HepG2 (cell line): ENCODE results near the gene NOP14. TPM values are rescaled to one million over a fixed set of nuclear protein-coding genes. Genes with fewer than 3 reads are reported as not detected.

Experiments
- HNRNPK ChIP-seq: fragments of 200-400 bp; formaldehyde crosslinking; IDR thresholded peaks from 2 replicates; pipeline ENCODE4 v1.6.1; 2018; ENCODE audit warnings: low read length, low read depth, moderate library complexity, mild to moderate bottlenecking; ENCODE audit not compliant: poor library complexity, severe bottlenecking
- MEIS1 ChIP-seq: sonication (generic); formaldehyde crosslinking; IDR thresholded peaks from 2 replicates; pipeline ENCODE4 v1.9.0; 2021; ENCODE audit warnings: mild to moderate bottlenecking, missing genetic modification reagents, moderate library complexity, borderline replicate concordance
- NR3C1 ChIP-seq: sonication (generic); formaldehyde crosslinking; IDR thresholded peaks from 2 replicates; pipeline ENCODE4 v1.4.0; 2020; ENCODE audit warnings: missing genetic modification reagents
- RBFOX2 ChIP-seq: fragments of 200-400 bp; formaldehyde crosslinking; IDR thresholded peaks from 2 replicates; pipeline ENCODE4 v1.6.1; 2017; ENCODE audit warnings: low read depth, mild to moderate bottlenecking, low read length
- SNRNP70 ChIP-seq: fragments of 200-400 bp; formaldehyde crosslinking; IDR thresholded peaks from 2 replicates; pipeline ENCODE4 v1.6.1; 2017; ENCODE audit warnings: mild to moderate bottlenecking, low read depth, low read length, moderate library complexity
- ZNF282 ChIP-seq: fragments of 450-650 bp; IDR thresholded peaks from 2 replicates; pipeline ENCODE4 v1.6.1; 2018; ENCODE audit not compliant: partially characterized antibody
- ZNF747 ChIP-seq: sonication (generic); formaldehyde crosslinking; IDR thresholded peaks from 2 replicates; pipeline ENCODE4 v1.8.1; 2023; ENCODE audit warnings: missing genetic modification reagents, mild to moderate bottlenecking, borderline replicate concordance
- polyA plus RNA-seq, 8 experiments: library from polyadenylated mRNA; depleted of rRNA in 3 of 8; stranded (reverse) in 7 of 8; unstranded in 1 of 8; fragments of >200 nt; fragmentation: Illumina TruSeq in 4 of 8; extraction: Trizol in 4 of 8; gene quantifications; 2 replicates each; pipeline versions ENCODE4 v1.2.1 to v1.2.3, GENCODE V29; 2011 to 2016; ENCODE audit warnings: low read depth in 4 of 8, missing spikeins in 1 of 8, mixed read lengths in 1 of 8; ENCODE audit not compliant: insufficient read depth in 1 of 8
- total RNA-seq, 5 experiments: library from RNA; depleted of rRNA; stranded (reverse); fragments of >200 nt; fragmentation: Illumina TruSeq; extraction: Trizol; gene quantifications; 2 replicates each; pipeline ENCODE4 v1.2.3, GENCODE V29; 2016; ENCODE audit warnings: low read depth in 1 of 5
- TF ChIP-seq, protein P1 (sequence below): sonication (generic); formaldehyde crosslinking; IDR thresholded peaks from 2 replicates; pipeline ENCODE4; 2020; ENCODE audit warnings: missing genetic modification reagents, mild to moderate bottlenecking, borderline replicate concordance
- TF ChIP-seq, protein P2 (sequence below): IDR thresholded peaks from 2 replicates; pipeline ENCODE4 v1.6.1; 2016; ENCODE audit warnings: mild to moderate bottlenecking, missing biosample characterization, missing genetic modification reagents
- TF ChIP-seq, protein P3 (sequence below): fragments of 450-650 bp; IDR thresholded peaks from 2 replicates; pipeline ENCODE4 v1.6.1; 2017

Gene NOP14
- total and polyA plus RNA-seq, 2 of the 13 experiments (the other 11 are each of a cell fraction or from before 2014, with no cell fraction given) = 6.9 to 47.9 TPM

DNA sequence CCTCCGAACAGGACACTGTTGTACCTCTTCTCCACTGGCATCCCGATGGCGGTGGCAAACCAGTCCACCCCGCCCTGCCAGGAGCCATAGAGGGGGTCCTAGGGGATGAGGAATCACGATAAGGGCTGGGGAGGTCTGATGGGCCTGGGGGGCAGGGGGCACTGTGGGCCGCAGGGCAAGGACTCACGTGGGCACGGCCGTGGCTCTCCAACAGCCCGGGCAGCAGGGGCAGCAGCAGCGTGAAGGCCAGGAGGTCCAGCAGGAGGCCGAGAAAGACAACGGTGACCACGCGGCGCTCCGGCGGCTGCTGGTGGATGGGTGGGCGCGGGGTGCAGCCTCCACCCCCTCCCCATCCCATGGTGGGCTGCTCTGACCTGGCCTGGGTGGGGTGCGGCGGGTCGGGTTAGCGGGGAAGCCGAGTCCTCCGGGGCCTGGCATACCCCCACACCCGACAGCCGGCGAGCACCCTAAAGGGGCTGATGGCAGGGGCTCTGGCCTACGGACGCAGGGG, 29.6 kb downstream of the NOP14 start (continued):
- TF ChIP-seq MEIS1 (CRISPR knock-in tag) (no peak), ZNF282 (no peak), SNRNP70 (no peak), ZNF747 (CRISPR knock-in tag) (no peak), NR3C1 (CRISPR knock-in tag) (no peak), RBFOX2 (0 out of 2 replicates have a peak, but pooled peaks have one; percentile 39), HNRNPK (no peak)
- TF ChIP-seq, protein P1, sequence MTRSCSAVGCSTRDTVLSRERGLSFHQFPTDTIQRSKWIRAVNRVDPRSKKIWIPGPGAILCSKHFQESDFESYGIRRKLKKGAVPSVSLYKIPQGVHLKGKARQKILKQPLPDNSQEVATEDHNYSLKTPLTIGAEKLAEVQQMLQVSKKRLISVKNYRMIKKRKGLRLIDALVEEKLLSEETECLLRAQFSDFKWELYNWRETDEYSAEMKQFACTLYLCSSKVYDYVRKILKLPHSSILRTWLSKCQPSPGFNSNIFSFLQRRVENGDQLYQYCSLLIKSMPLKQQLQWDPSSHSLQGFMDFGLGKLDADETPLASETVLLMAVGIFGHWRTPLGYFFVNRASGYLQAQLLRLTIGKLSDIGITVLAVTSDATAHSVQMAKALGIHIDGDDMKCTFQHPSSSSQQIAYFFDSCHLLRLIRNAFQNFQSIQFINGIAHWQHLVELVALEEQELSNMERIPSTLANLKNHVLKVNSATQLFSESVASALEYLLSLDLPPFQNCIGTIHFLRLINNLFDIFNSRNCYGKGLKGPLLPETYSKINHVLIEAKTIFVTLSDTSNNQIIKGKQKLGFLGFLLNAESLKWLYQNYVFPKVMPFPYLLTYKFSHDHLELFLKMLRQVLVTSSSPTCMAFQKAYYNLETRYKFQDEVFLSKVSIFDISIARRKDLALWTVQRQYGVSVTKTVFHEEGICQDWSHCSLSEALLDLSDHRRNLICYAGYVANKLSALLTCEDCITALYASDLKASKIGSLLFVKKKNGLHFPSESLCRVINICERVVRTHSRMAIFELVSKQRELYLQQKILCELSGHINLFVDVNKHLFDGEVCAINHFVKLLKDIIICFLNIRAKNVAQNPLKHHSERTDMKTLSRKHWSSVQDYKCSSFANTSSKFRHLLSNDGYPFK (CRISPR knock-in tag) = 0 out of 2 replicates have a peak, but pooled peaks have one; percentile 15
- TF ChIP-seq, protein P2, sequence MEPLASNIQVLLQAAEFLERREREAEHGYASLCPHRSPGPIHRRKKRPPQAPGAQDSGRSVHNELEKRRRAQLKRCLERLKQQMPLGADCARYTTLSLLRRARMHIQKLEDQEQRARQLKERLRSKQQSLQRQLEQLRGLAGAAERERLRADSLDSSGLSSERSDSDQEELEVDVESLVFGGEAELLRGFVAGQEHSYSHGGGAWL (CRISPR knock-in tag) = peak; percentile 65; the same call in 1 of the 2 replicates
- TF ChIP-seq, protein P3, sequence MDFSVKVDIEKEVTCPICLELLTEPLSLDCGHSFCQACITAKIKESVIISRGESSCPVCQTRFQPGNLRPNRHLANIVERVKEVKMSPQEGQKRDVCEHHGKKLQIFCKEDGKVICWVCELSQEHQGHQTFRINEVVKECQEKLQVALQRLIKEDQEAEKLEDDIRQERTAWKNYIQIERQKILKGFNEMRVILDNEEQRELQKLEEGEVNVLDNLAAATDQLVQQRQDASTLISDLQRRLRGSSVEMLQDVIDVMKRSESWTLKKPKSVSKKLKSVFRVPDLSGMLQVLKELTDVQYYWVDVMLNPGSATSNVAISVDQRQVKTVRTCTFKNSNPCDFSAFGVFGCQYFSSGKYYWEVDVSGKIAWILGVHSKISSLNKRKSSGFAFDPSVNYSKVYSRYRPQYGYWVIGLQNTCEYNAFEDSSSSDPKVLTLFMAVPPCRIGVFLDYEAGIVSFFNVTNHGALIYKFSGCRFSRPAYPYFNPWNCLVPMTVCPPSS = no peak
